HG03469 (cell line): ENCODE results near the gene CPLANE2.
"Not testable (repeated sequence)": the region's sequence is repeated elsewhere in the genome, so short reads cannot be mapped to it uniquely, and the experiment has no call there.

Experiments
- ATAC-seq: cut with Tn5 transposase; IDR thresholded peaks from one replicate; pipeline ENCODE4 v1.9.1; 2021; ENCODE audit warnings: mild to moderate bottlenecking, moderate library complexity, moderate number of reproducible peaks; ENCODE audit not compliant: unreplicated experiment

Gene CPLANE2

DNA sequence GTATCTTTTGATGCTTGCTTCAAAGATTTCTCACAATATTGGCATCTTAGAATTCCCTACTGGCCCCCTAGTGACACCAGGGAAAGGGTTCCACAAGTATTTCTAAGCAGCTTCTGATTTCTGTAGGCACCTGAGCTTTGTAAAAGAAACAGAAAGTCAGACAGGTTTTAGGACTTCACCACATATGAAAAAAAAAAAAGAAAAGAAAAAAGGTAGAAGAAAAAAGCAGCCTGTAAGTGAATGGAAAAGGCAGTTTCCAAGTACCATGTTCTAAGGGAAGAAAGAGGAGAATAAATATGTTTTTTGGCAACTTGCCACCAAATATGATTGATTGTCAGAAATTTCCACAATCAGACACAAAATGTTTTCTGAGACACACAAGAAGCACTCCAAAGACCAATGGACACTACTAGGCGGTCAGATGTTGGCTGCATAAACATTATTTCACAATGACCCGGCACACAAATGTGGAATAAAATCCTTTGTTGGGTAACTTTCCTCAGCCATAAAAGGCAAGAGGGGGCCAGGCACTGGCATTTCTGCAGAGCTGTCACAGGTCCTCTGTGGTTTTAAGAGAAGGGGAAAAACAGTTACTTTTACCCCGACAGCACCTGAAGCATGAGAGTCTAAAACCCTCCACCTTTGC is 12.7 kb upstream of the CPLANE2 start:
- ATAC-seq, result no peak

DNA sequence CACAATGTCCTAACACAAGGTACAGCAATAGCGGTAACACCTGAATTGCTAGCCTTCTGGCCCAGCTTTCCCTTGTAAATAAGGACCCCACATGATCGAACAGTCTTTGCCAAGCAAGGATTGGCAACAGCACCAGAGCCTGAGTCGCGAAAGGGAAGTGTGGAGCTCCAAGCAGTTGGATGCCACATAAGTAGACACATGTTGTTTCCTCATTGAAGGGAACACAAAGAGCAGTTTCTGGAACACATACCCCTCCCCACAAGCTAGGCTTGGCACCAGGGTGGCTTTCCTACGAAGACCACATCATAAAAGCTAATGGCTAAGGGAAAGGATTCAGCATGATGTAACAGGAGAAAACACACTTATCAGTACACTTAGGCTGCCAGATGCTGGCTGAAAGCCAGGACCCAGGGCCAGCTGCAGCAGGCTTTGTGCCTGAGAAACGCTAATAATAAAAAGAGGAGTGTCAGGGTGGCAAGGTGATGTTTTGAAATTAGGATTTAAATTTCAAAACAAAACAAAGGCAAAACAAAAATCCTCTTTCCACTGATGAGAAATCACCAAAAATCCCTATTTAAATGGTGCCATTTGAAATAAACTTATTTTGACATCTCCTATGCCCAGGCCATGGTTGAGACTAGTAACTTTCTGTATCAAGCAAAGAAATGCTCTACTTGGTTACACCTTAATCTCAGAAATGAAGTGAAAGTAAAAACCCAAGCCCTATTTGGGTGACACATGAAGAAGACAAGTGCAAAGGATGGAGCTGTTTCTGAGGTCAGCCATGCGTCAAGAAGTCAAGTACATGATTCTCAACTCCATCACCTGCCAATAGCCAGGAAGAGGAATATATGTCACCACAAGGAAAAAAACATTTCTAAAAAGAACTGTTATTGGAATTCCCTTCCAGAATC is 11.9 kb upstream of the CPLANE2 start:
- no peak for ATAC-seq

DNA sequence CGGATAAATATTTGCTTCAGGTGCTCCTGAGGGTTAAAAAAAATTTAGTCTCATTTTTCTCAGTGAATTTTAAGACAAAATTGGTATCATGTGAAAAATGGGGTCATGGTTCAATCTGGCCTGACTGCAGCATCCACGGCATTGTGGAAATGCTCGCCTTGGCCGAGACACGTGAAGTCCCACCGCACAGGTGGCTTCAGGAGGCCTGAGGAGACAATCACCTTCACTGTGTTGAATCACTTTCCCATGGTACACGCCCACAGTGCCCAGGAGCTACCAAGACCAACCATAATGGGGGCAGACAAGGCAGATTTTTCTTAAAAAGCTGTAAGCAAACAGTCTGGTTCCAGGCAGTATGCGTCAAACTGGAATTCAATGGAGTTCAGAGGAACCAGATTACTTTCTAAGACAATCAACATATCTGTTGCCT is 11.0 kb upstream of the CPLANE2 start:
- ATAC-seq, result no peak

DNA sequence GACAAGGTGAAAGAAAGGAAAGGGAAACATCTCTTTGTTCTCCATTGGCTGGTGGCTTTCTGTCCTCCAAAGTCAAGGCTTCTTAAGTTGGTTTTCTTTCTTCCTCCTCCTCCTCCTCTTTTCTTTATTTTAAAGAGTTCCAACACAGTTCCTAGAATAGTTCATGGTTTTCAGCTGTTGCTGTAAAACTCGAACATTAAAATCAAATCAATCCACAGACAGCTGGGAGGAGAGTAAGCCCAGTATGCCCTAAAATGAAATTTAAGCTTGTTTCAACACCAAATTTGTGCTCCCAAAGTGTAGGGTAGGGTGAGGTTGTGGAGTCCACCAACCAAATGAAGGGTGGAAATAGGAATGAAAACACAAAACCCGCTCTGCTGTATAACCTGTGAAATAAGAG is 10.5 kb upstream of the CPLANE2 start:
- no peak for ATAC-seq

DNA sequence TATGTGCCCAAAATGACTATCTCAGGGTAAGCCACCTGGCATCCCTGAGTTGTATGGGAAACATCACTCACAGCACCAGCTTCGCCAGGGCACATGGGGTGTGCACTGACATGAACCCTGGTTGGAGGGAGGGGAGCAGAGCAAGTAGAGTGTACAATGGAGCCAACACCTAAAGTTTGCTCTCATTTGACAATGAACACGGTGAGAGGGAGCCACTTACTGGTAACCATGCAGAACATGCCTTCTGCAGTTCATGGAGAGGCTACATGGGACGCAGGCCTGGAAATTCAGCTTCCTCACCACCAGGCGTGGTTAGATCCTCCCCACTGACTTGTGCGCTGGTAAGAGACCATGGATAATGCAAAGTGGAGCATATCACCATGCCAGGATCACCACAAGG is 10.0 kb upstream of the CPLANE2 start:
- ATAC-seq, result no peak

DNA sequence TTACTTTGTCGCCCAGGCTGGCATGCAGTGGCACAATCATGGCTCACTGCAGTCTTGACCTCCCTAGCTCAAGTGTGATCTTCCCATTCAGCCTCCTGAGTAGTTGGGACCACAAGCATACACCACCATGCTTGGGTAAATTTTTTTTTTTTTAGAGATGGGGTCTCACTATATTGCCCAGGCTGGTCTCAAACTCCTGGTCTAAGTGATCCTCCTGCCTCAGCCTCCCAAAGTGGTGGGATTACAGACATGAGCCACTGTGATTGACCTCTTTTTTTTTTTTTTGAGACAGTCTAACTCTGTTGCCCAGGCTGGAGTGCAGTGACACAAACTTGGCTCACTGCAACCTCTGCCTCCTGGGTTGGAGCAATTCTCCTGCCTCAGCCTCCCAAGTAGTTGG is 9.3 kb upstream of the CPLANE2 start:
- ATAC-seq, result not testable (repeated sequence)

DNA sequence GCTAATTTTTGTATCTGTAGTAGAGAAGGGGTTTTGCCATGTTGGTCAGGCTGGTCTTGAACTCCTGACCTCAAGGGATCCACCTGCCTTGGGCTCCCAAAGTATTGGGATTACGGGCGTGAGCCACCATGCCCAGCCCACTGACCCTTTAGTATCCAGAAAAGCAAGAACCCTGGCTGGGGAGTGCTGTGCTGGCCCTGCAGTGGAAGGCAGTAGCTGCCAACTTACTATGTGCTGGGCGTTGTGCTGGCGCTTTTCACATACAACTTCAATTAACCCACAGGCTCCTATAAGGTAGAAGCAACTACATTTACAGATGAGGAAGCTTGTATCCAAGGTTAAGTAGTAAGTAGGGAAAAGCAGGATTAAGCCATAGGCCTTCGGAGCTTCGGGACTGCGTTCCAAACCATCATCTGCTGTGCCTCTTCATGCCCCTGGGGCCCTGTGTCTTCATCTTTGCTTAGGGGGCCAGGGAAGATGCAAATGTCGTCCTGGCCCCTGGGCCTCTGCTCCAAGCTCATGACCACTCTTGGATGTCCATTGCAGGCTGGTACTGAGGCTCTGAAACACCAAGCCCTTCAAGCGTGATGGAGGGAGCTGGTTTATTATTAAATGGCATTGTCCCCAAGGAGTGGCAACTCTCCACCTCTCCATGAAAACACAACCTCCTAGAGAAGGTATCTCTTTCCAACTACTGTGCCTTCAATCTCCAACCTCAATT is 8.7 kb upstream of the CPLANE2 start:
- ATAC-seq, result no peak

DNA sequence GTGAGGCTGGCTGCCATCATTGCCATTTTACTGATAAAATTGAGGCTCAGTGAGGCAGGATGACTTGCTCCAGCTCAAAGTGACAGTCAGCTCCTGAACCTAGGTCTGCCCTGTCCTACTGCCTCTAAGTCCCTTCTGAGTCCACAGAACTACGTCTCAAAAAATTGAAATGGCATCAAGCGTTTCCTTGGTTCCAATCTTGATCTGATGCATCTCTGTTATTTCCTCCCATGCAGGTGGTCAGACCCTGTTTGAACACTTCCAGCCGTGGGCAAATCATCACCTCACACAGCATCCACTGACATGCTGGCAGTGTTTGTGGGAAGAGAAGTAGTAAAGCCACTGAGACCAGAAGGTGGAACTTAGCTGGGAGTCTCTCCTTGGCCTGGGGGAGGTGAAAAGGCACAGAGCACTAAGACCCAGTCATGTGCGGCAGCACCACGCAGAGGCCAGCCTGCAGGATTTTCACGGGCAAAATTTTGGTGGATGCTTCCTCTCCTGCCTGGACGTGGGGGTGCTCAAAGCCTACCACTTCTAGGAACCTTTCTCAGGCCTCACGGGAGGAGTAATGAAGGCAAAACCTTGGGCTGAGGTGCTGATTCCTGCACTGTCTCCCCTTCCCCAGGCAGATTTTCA is 7.8 kb upstream of the CPLANE2 start:
- no peak for ATAC-seq

DNA sequence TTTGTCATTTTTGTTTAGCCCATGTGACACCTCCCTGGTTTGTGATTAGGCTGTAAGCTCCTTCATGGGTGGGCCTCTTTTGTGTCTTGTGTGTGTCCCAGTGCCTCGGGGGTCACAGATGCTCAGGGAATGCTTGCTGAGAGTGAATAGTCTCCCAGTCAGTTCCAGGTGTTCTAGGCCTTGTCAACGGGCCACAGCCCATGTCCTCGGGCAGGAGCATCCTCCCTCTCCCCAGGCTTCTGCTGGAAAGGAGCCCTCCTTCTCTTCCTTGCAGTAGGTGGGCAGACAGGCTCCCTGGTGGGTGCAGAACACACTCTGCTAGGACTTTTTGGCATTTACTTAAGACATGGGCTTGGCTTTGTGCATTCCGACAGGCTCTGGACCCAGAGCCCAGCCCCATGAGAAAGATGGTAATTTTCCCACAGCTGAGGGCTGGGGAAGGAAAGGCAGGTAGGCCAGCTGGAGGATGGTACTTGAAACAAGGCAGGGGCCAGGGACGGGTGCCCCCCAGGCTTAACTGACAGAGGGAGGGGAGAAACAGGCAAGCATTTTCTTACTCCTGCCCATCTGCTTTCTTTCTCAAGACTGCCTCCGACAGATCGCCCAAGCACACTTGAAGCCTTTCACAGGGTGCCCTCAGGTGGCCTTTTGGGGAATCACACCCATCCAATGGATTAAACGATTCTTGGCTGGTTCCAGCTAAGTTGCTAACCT is 7.1 kb upstream of the CPLANE2 start:
- no peak for ATAC-seq

DNA sequence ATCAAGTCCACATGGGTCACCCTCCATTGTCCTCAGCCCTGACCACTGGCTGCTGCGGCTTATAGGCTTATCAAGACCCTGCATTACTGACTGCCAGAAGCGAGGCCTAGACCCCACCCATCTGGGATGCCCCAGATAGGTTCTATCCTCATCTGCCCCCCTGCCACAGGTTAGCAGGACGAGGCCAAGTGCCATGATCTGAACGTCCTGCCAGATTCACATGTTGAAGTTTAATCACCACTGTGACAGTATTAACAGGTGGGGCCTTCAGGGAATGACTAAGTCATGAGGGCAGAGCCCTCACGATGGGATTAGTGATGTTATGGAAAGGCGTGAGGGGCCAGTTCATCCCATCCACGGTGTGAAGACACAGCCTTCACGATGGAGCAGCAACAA is 6.2 kb upstream of the CPLANE2 start:
- no peak for ATAC-seq

DNA sequence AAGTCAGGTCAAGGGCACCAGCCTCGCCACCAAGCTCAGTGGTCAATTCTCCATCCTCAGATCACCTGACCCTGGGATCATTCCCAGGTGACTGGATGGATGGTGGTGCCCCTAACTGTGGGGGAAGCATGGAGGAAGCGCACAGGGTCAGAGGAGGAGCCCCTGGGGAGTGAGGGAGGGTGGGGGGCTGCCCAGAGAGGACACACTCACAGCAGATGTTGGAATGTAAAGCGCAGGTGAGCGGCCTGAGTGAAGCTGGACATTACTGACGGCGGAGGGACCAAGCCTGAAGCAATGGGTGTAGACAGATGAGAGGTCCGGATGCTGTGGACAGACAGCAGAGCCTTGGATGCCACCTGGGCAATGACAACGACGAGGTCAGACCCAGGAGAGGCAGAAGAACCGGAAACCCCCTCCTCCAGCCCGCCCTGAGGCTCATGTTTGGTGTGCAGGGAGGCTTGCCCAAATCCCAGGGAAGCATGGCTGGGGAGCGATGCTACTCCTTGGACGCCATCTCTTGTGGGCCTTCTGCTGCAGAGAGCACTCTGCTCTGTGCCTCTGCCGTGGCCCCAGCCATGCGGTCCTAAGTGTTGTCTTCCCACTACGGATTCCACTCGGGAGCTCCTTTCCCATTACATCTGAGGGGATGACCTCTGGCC is 5.7 kb upstream of the CPLANE2 start:
- no peak for ATAC-seq

DNA sequence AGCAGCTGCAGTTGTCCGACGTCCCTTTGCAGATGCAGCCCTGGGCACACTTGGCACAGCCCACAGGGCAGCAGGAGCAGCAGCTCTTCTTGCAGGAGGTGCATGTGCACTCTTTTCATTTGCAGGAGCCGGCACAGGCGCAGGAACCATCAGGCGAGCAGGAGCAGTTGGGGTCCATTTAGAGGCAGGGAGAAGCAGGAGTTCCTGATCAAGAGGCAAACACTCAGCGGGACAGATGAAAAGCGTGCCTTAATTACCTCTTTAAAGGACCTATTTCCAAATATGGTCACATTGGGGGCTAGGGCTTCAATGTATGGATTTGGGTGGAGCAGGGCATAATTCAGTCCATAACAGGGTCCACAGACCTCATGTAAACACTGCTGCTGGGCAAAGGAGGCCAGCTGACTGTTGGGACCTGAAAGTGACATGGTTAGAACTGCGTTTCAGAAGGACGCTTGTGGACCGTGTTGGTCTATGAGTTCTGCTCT is 4.3 kb upstream of the CPLANE2 start:
- no peak for ATAC-seq

DNA sequence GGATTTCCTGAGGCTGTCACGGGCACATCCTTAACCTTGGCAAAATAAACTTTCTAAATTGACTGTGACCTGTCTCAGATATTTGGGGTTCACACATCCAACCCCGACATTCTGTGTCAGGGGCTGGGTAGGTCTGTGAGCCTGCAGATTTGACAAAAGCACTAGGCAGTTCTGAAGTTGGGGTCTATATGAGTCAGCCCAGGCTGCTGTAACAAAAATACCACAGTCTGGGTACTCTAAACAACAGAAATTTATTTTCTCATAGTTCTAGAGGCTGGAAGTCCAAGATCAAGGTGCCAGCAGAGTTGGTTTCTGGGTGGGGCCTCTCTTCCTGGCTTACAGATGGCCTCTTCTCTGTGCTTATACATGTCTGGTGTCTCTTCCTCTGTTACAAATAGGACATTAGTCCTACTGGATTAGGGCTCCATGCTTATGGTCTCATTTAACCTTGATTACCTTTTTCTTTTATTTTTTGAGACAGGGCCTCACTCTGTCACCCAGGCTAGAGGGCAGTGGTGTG is 3.0 kb upstream of the CPLANE2 start:
- no peak for ATAC-seq

DNA sequence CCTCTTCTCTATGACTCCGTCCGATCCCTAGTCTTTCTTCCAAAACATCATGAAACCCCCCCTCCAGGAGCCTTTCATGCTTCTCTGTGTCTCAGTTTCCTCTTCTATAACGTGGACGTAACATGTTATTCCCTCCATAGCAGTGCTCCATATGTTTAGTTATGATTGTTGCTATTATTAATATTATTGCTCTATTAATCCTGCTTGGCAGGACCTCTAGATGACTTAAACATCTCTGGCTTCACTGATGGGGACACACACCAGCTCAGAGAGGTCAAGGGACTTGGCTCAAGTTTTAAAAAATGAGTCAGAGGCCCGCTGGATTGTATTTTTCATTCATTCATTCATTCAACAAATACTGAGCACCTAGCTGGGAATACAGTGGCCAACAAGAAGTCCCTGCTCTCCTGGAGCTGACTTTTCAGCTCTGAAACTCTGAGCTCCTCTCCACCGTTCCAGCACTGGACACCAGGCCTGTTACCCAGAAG is 404 bp upstream of the CPLANE2 start:
- ATAC-seq, result no peak

DNA sequence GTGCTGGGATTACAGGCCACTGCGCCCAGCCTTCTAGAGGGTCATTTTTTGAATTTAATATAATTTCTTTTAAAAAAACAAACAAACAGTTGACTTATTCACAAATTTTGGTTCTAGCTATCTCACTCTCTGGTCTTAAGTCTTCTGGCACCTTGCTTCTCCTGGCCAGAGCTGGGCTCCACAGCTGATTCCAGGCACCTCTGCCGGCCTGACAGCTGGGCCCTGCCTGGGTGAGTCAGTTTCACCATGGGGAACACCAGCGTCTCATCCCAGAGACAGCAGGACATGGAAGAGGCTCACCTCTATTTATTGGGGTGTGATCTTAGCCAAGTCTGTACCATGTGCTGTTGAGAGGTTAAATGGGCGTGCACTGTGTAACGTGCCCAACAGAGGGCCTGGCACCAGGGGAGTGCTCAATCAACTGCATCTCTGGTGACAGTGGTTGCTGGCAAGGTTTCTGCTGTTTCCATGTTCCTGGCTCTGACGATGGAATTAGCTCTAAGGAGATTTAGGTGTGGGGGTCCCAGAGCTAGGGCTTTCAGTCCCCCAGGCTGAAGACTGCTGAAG is 956 bp downstream of the CPLANE2 start:
- no peak for ATAC-seq

DNA sequence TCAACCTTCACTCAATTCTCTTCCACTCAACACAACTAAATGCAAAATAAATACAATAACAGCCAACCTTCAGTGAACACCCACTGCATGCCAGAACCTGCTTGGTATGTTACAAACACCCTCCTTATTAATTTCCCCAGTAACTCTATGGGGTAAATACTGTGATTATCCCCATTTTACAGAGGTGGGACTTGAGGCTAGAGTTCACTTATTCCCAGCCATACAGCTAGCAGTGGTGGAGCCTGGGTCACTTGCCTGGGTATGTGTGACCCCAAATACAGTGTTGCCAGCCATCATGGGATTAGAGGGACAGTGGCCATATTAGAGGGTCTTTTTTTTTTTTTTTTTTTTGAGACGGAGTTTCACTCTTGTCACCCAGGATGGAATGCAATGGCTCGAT is 1.6 kb downstream of the CPLANE2 start:
- no peak for ATAC-seq

DNA sequence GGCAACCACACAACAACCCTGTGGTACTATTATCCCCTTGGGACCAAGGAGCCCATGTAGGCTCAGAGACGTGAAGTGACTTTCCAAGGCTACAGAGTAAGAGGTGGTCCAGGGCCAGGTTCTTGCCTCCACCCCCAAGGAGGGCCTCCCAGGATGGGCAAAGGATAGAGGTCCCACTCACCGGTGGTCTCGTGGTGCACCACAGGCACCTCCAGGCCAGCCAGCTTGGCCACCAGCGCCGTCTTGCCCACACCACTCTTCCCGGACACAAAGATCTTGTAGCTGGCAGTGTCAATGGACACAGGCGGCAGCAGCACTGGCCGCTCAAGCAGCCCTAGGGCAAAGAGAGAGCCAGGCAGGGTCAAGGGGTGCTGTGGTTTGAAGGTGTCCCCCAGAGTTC is 3.6 kb downstream of the CPLANE2 start:
- ATAC-seq, result no peak

DNA sequence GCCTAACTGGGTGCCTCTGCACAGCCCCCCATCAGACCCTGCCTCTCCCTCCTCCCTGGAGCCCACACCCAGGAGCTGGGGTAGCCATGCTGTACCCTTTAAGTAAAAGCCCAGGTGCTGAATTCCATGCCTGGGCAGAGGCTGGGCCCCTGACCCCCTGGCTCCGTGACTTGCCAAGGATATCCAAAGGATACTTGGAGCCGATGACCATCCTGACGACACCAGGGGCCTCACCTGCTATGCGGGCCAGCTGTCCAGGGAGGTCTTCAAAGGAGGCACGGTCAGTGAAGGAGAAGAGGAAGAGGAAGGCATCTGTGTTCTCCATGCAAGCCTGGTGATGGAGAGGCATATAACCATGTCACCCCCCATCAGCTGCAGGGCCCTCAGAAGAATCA is 4.7 kb downstream of the CPLANE2 start:
- no peak for ATAC-seq
